ENCODE results near the gene DAZAP2.

DNA sequence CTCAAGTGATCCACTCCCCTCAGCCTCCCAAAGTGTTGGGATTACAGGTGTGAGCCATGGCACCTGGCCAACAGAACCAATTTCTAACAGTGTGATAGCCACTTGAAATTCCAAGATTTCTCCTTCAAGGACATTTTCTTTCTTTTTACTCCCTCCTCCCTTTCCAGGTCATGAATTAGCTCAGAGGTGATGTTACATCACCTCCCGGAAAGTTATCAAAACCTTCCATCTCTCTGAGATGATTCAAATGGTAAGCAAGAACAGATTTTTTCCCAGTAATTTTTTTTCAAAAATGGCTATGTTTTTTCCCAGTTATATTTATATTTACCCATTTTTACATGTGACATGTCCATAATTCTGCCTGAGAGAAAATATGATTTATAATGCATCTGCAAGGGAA lies 47.2 kb downstream of the DAZAP2 start:
- TF ChIP-seq CTCF (IDR thresholded peaks at IDR 0.05) = no peak
- no peak for TF ChIP-seq EZH2 (IDR thresholded peaks at IDR 0.05)
- TF ChIP-seq EZH2phosphoT487 (IDR thresholded peaks at IDR 0.05) = no peak

All from neural progenitor cell (in vitro differentiated cells).